ENCODE results near the gene SEC16B.

The SEC16B gene

DNA sequence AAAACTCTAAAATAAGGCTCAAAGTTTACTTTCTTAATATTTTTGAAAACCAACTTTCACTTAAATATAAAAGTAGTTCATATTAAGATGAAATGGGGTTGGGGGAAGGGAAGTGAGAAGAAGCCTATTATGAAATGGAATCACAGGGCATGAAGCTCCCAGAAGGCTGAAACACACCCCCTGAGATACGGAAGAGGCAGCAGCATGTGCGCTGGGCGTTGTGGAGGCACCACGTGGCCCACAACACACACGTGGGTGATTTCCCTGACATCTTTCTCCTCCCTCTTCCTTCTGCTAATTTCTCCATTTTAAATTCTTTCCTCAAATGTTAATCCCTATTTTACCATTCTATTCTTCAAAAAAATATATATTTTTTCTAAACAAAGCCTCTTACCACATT lies 35.6 kb upstream of the SEC16B start:
- H2AK5ac ChIP-seq (ENCODE audit: low read length, severe bottlenecking) = no peak overlapping the region
- H2BK12ac ChIP-seq (ENCODE audit: low read length in 2 of 2) = no peak overlapping the region
- no peaks in the 10 kb centered on the region for H3K79me1 ChIP-seq (replicated peaks; ENCODE audit: low read length, poor library complexity, severe bottlenecking)
- no peak overlapping the region for H4K8ac ChIP-seq (ENCODE audit: low read length)
- H4K91ac ChIP-seq (ENCODE audit: low read length) = no peak overlapping the region
- H2BK120ac ChIP-seq (ENCODE audit: low read depth, low read length) = no peak overlapping the region
- peaks cover 2% of the 10 kb centered on the region for H3K4me1 ChIP-seq (ENCODE audit: control insufficient read depth, insufficient read depth, low read depth, low read length)
- no peak overlapping the region for H2BK15ac ChIP-seq (ENCODE audit: low read depth, poor library complexity, severe bottlenecking)
- no peak overlapping the region for H3K27ac ChIP-seq (ENCODE audit: low read length, poor library complexity, severe bottlenecking)
- no peak overlapping the region for H3K18ac ChIP-seq (ENCODE audit: low read depth in 1 of 2, low read length in 2 of 2)
- DNase-seq = no peak
- H3K36me3 ChIP-seq (ENCODE audit: control insufficient read depth in 1 of 2, insufficient read depth in 2 of 2, low read depth in 1 of 2, low read length in 2 of 2) = peaks cover 0 to 6% of the 10 kb centered on the region in 2 experiments
- no peak overlapping the region for H3K9ac ChIP-seq (ENCODE audit: low read length)
- no peak overlapping the region for H3K23ac ChIP-seq (ENCODE audit: low read length in 2 of 2)
- H3K4ac ChIP-seq (ENCODE audit: low read depth in 1 of 2, low read length in 2 of 2) = no peak overlapping the region
- no peak overlapping the region for H3K4me2 ChIP-seq (ENCODE audit: low read length, poor library complexity, severe bottlenecking)
- H3K9me3 ChIP-seq (ENCODE audit: control insufficient read depth, low read length) = no peaks in the 10 kb centered on the region
- no peak overlapping the region for H3K4me3 ChIP-seq (ENCODE audit: insufficient read depth in 1 of 2, low read depth in 1 of 2, low read length in 2 of 2)
- H2BK5ac ChIP-seq (ENCODE audit: low read depth, low read length, poor library complexity, severe bottlenecking) = no peak overlapping the region
- H3K14ac ChIP-seq (ENCODE audit: low read length in 2 of 2) = no peak overlapping the region
- whole genome bisulfite sequencing = 78% methylated on average over 5 of the region's 5 CpGs
- no peak overlapping the region for H2AFZ ChIP-seq (ENCODE audit: low read depth, low read length)
- H3K27me3 ChIP-seq (ENCODE audit: control insufficient read depth in 1 of 2, insufficient read depth in 1 of 2, low read length in 2 of 2) = no peaks in the 10 kb centered on the region

GRCh38 chr1:178004926-178005391 lies 35.1 kb upstream of the SEC16B start:
- Histone ChIP-seq H3K4me2 (ENCODE audit: low read length, poor library complexity, severe bottlenecking) (no peak overlapping the region), H2AK5ac (ENCODE audit: low read length, severe bottlenecking) (no peak overlapping the region), H3K9ac (ENCODE audit: low read length) (no peak overlapping the region), H3K18ac (ENCODE audit: low read depth in 1 of 2, low read length in 2 of 2) (no peak overlapping the region), H3K79me1 (replicated peaks; ENCODE audit: low read length, poor library complexity, severe bottlenecking) (no peaks in the 10 kb centered on the region), H2AFZ (ENCODE audit: low read depth, low read length) (no peak overlapping the region), H3K4me1 (ENCODE audit: control insufficient read depth, insufficient read depth, low read depth, low read length) (peaks cover 2% of the 10 kb centered on the region), H2BK12ac (ENCODE audit: low read length in 2 of 2) (no peak overlapping the region), H3K4me3 (ENCODE audit: insufficient read depth in 1 of 2, low read depth in 1 of 2, low read length in 2 of 2) (no peak overlapping the region), H3K9me3 (ENCODE audit: control insufficient read depth, low read length) (no peaks in the 10 kb centered on the region), H3K27ac (ENCODE audit: low read length, poor library complexity, severe bottlenecking) (no peak overlapping the region), H3K4ac (ENCODE audit: low read depth in 1 of 2, low read length in 2 of 2) (no peak overlapping the region), H4K8ac (ENCODE audit: low read length) (no peak overlapping the region), H2BK5ac (ENCODE audit: low read depth, low read length, poor library complexity, severe bottlenecking) (no peak overlapping the region), H2BK120ac (ENCODE audit: low read depth, low read length) (no peak overlapping the region), H3K27me3 (ENCODE audit: control insufficient read depth in 1 of 2, insufficient read depth in 1 of 2, low read length in 2 of 2) (no peaks in the 10 kb centered on the region), H3K23ac (ENCODE audit: low read length in 2 of 2) (no peak overlapping the region), H3K36me3 (ENCODE audit: control insufficient read depth in 1 of 2, insufficient read depth in 2 of 2, low read depth in 1 of 2, low read length in 2 of 2) (peaks cover 0 to 6% of the 10 kb centered on the region in 2 experiments), H3K14ac (ENCODE audit: low read length in 2 of 2) (no peak overlapping the region), H4K91ac (ENCODE audit: low read length) (no peak overlapping the region), H2BK15ac (ENCODE audit: low read depth, poor library complexity, severe bottlenecking) (no peak overlapping the region)
- WGBS = 47% methylated on average over 4 of the region's 6 CpGs
- no peak for DNase-seq

- Histone ChIP-seq H3K18ac (ENCODE audit: low read depth in 1 of 2, low read length in 2 of 2) (no peak overlapping the region), H2BK5ac (ENCODE audit: low read depth, low read length, poor library complexity, severe bottlenecking) (no peak overlapping the region)
- WGBS = 92% methylated on average over 3 of the region's 4 CpGs
Measured at GRCh38 chr1:177998696-177999631, 29.1 kb upstream of the SEC16B start.

DNA sequence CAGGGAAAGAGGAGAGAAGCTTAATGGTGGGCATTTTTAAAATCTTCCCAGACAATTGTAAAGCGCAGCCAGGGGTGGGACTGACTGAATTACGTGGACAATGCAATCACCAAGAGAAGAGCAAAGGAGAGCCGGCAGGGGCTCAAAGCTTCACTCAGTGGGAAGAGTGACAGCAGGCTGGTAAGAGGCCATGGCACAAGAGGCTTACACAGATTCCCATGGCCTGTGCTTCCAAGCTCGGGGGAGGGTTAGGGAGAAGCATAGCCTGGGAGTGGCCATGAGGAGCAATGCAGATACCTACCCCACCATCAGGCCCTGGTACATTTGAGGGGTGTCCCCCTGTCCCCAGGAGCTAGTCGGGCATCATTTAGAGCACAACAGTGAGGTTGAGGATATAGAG lies 27.1 kb upstream of the SEC16B start:
- Histone ChIP-seq H3K4me2 (ENCODE audit: low read length, poor library complexity, severe bottlenecking) (no peak overlapping the region), H3K4me1 (ENCODE audit: control insufficient read depth, insufficient read depth, low read depth, low read length) (no peaks in the 10 kb centered on the region), H3K18ac (ENCODE audit: low read depth in 1 of 2, low read length in 2 of 2) (no peak overlapping the region), H3K79me1 (replicated peaks; ENCODE audit: low read length, poor library complexity, severe bottlenecking) (no peaks in the 10 kb centered on the region), H2BK120ac (ENCODE audit: low read depth, low read length) (no peak overlapping the region), H4K91ac (ENCODE audit: low read length) (no peak overlapping the region), H3K9me3 (ENCODE audit: control insufficient read depth, low read length) (no peaks in the 10 kb centered on the region), H3K9ac (ENCODE audit: low read length) (no peak overlapping the region), H2AK5ac (ENCODE audit: low read length, severe bottlenecking) (no peak overlapping the region), H3K4ac (ENCODE audit: low read depth in 1 of 2, low read length in 2 of 2) (no peak overlapping the region), H3K36me3 (ENCODE audit: control insufficient read depth in 1 of 2, insufficient read depth in 2 of 2, low read depth in 1 of 2, low read length in 2 of 2) (no peaks in the 10 kb centered on the region), H3K23ac (ENCODE audit: low read length in 2 of 2) (no peak overlapping the region), H3K27me3 (ENCODE audit: control insufficient read depth in 1 of 2, insufficient read depth in 1 of 2, low read length in 2 of 2) (no peaks in the 10 kb centered on the region), H3K14ac (ENCODE audit: low read length in 2 of 2) (no peak overlapping the region), H3K4me3 (ENCODE audit: insufficient read depth in 1 of 2, low read depth in 1 of 2, low read length in 2 of 2) (no peak overlapping the region), H4K8ac (ENCODE audit: low read length) (no peak overlapping the region), H2BK15ac (ENCODE audit: low read depth, poor library complexity, severe bottlenecking) (no peak overlapping the region), H2BK5ac (ENCODE audit: low read depth, low read length, poor library complexity, severe bottlenecking) (no peak overlapping the region), H3K27ac (ENCODE audit: low read length, poor library complexity, severe bottlenecking) (no peak overlapping the region), H2BK12ac (ENCODE audit: low read length in 2 of 2) (no peak overlapping the region), H2AFZ (ENCODE audit: low read depth, low read length) (no peak overlapping the region)
- WGBS = 92% methylated on average over 5 of the region's 5 CpGs
- DNase-seq = no peak

More at GRCh38 chr1:177998696-177999631, 29.1 kb upstream of the SEC16B start:
- Histone ChIP-seq H3K4me2 (ENCODE audit: low read length, poor library complexity, severe bottlenecking) (no peak overlapping the region), H2AFZ (ENCODE audit: low read depth, low read length) (no peak overlapping the region), H3K14ac (ENCODE audit: low read length in 2 of 2) (no peak overlapping the region), H4K91ac (ENCODE audit: low read length) (no peak overlapping the region), H3K79me1 (replicated peaks; ENCODE audit: low read length, poor library complexity, severe bottlenecking) (no peaks in the 10 kb centered on the region), H3K27me3 (ENCODE audit: control insufficient read depth in 1 of 2, insufficient read depth in 1 of 2, low read length in 2 of 2) (no peaks in the 10 kb centered on the region), H3K27ac (ENCODE audit: low read length, poor library complexity, severe bottlenecking) (no peak overlapping the region), H3K4ac (ENCODE audit: low read depth in 1 of 2, low read length in 2 of 2) (no peak overlapping the region), H3K4me3 (ENCODE audit: insufficient read depth in 1 of 2, low read depth in 1 of 2, low read length in 2 of 2) (no peak overlapping the region), H3K36me3 (ENCODE audit: control insufficient read depth in 1 of 2, insufficient read depth in 2 of 2, low read depth in 1 of 2, low read length in 2 of 2) (no peaks in the 10 kb centered on the region), H2AK5ac (ENCODE audit: low read length, severe bottlenecking) (no peak overlapping the region), H3K9me3 (ENCODE audit: control insufficient read depth, low read length) (no peaks in the 10 kb centered on the region), H2BK120ac (ENCODE audit: low read depth, low read length) (no peak overlapping the region), H4K8ac (ENCODE audit: low read length) (no peak overlapping the region), H3K4me1 (ENCODE audit: control insufficient read depth, insufficient read depth, low read depth, low read length) (no peaks in the 10 kb centered on the region), H3K9ac (ENCODE audit: low read length) (no peak overlapping the region), H2BK12ac (ENCODE audit: low read length in 2 of 2) (no peak overlapping the region), H2BK15ac (ENCODE audit: low read depth, poor library complexity, severe bottlenecking) (no peak overlapping the region), H3K23ac (ENCODE audit: low read length in 2 of 2) (no peak overlapping the region)
- DNase-seq = no peak
